Nephron progenitor cell (in vitro differentiated cells): ENCODE results near the gene TMEM212.

ENCODE experiments used
- DNase-seq: peaks from one replicate; pipeline ENCODE4 v3.0.0; 2021
- H3K27ac Mint-ChIP-seq: 2 replicates; pipeline ENCODE4 v1.8.0; 2021; ENCODE audit warnings: mild to moderate bottlenecking, moderate library complexity, mixed read lengths
- H3K27me3 Mint-ChIP-seq: 2 replicates; pipeline ENCODE4 v1.8.0; 2021; ENCODE audit warnings: mild to moderate bottlenecking, low read depth, mixed read lengths; ENCODE audit not compliant: poor library complexity
- H3K36me3 Mint-ChIP-seq: 2 replicates; pipeline ENCODE4 v1.8.0; 2021; ENCODE audit warnings: low read depth, mixed read lengths
- H3K4me1 Mint-ChIP-seq: 2 replicates; pipeline ENCODE4 v1.8.0; 2021; ENCODE audit warnings: mixed read lengths
- H3K4me3 Mint-ChIP-seq: 2 replicates; pipeline ENCODE4 v1.8.0; 2021; ENCODE audit warnings: mild to moderate bottlenecking, moderate library complexity, mixed read lengths
- H3K9me3 Mint-ChIP-seq: 2 replicates; pipeline ENCODE4 v1.8.0; 2021; ENCODE audit warnings: mild to moderate bottlenecking, moderate library complexity, mixed read lengths
- TF ChIP-seq, protein P1 (sequence below): fragments of 200-600 bp; sonication (generic); IDR thresholded peaks from 2 replicates; pipeline ENCODE4 v1.5.0; 2021; ENCODE audit warnings: antibody characterized with exemption

Gene TMEM212

GRCh38 chr3:171867981-171868380 is 24.8 kb downstream of the TMEM212 start:
- Mint-ChIP-seq H3K4me3 (no peak overlapping the region), H3K27ac (no peak overlapping the region), H3K9me3 (peaks cover 5% of the 10 kb centered on the region), H3K36me3 (no peaks in the 10 kb centered on the region), H3K4me1 (peaks cover 47% of the 10 kb centered on the region), H3K27me3 (no peaks in the 10 kb centered on the region)
- no peak for DNase-seq
- TF ChIP-seq, protein P1, sequence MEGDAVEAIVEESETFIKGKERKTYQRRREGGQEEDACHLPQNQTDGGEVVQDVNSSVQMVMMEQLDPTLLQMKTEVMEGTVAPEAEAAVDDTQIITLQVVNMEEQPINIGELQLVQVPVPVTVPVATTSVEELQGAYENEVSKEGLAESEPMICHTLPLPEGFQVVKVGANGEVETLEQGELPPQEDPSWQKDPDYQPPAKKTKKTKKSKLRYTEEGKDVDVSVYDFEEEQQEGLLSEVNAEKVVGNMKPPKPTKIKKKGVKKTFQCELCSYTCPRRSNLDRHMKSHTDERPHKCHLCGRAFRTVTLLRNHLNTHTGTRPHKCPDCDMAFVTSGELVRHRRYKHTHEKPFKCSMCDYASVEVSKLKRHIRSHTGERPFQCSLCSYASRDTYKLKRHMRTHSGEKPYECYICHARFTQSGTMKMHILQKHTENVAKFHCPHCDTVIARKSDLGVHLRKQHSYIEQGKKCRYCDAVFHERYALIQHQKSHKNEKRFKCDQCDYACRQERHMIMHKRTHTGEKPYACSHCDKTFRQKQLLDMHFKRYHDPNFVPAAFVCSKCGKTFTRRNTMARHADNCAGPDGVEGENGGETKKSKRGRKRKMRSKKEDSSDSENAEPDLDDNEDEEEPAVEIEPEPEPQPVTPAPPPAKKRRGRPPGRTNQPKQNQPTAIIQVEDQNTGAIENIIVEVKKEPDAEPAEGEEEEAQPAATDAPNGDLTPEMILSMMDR: no peak

DNA sequence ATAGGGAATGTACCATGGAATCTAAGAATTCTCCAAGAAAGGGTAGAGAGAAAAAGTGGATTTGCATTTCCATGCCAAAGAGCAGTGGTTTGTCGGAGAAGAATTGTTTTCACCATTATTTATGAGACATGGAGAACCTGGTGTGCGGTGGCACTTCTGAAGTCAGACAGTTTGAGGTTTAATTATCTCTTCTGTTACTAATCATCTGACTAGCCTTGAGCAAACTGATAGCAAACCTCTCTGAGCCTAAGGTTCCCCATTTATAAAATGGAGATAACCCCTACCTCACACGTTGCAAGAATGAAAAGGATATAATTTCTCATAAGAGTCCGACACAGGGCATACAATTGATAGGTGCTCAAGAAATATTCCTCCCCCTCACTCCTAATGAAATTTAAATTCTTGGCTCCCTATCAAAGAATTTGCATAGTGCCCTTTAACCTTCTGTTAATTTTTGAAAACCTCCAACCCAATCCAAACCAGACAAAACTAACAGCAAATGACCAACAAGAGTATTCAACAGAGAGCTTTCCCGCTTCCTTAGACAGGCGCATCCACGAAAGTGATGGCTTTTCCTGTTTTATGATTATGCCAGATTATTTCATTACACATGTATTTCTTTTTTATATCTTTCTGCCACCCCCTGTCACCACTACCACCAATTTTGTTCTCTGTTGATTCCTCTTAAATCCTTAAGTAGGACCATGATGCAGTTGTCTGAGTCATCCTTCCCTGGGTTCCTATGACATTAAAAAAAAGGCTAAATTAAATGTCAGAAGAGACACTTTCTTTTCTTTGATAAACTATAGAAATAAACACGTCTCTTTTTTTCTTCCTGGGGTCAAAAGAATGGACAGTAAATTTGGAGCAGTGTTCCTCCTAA is 28.5 kb downstream of the TMEM212 start:
- TF ChIP-seq, protein P1: no peak
- no peak for DNase-seq
- Mint-ChIP-seq H3K27me3 (no peaks in the 10 kb centered on the region), H3K4me3 (no peak overlapping the region), H3K4me1 (peaks cover 64% of the 10 kb centered on the region), H3K36me3 (no peaks in the 10 kb centered on the region), H3K9me3 (no peaks in the 10 kb centered on the region), H3K27ac (peak overlapping the region; percentile 55)

- TF ChIP-seq, protein P1: no peak
- no peak for DNase-seq
- Mint-ChIP-seq H3K27ac (no peak overlapping the region), H3K36me3 (no peaks in the 10 kb centered on the region), H3K4me3 (no peak overlapping the region), H3K4me1 (peaks cover 71% of the 10 kb centered on the region), H3K9me3 (no peaks in the 10 kb centered on the region), H3K27me3 (no peaks in the 10 kb centered on the region)
Observed at GRCh38 chr3:171873580-171873979, 30.4 kb downstream of the TMEM212 start.

GRCh38 chr3:171874251-171874681 is 31.1 kb downstream of the TMEM212 start:
- no peaks in the 10 kb centered on the region for H3K27me3 Mint-ChIP-seq
- no peaks in the 10 kb centered on the region for H3K9me3 Mint-ChIP-seq
- peaks cover 78% of the 10 kb centered on the region for H3K4me1 Mint-ChIP-seq
- TF ChIP-seq, protein P1: no peak
- H3K36me3 Mint-ChIP-seq: no peaks in the 10 kb centered on the region
- peak overlapping the region; percentile 80 for H3K27ac Mint-ChIP-seq
- no peak overlapping the region for H3K4me3 Mint-ChIP-seq
- DNase-seq: no peak

- TF ChIP-seq, protein P1: no peak
- DNase-seq: no peak
- H3K27me3 Mint-ChIP-seq: no peaks in the 10 kb centered on the region
- H3K9me3 Mint-ChIP-seq: no peaks in the 10 kb centered on the region
- H3K27ac Mint-ChIP-seq: no peak overlapping the region
- H3K4me3 Mint-ChIP-seq: no peak overlapping the region
- no peaks in the 10 kb centered on the region for H3K36me3 Mint-ChIP-seq
- H3K4me1 Mint-ChIP-seq: peaks cover 84% of the 10 kb centered on the region
Observed at GRCh38 chr3:171874879-171875278, 31.7 kb downstream of the TMEM212 start.
